Mammary epithelial cell (primary cell): ENCODE measurements around the gene MADD.

Experiments
- EZH2 ChIP-seq: IDR thresholded peaks from 2 replicates; pipeline ENCODE4 v1.6.1; 2012; ENCODE audit warnings: low read length, inconsistent platforms, borderline replicate concordance
- TF ChIP-seq, protein P1 (sequence below), 2 donors: IDR thresholded peaks in 1 of 2; conservative IDR thresholded peaks in 1 of 2; 2 replicates each; pipeline ENCODE4 v1.5.1; 2011 to 2012; ENCODE audit warnings: inconsistent platforms in 2 of 2, low read length in 2 of 2, mild to moderate bottlenecking in 2 of 2, control low read depth in 1 of 2, low read depth in 1 of 2; ENCODE audit not compliant: insufficient read depth in 1 of 2; ENCODE audit errors: extremely low read depth in 1 of 2

DNA sequence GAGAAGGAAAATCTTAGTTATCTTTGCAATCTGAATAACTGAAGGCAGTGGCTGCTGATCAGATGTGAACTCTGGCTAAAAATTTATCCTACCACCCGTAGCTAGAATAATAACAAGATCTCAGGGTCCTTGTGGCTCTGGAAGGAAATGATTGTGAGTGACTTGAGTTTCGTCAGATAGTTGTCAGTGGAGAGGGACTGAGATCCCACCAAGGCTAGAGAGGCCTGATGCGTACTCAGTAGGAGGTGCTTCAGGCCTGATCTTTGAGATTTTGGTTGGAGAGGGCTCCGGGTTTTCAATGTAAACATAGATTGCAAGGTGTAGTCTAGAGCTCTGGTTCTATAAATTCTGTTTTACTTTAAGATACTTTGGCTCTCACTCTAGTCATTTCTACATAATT, 1.4 kb downstream of the MADD start:
- TF ChIP-seq, protein P1, sequence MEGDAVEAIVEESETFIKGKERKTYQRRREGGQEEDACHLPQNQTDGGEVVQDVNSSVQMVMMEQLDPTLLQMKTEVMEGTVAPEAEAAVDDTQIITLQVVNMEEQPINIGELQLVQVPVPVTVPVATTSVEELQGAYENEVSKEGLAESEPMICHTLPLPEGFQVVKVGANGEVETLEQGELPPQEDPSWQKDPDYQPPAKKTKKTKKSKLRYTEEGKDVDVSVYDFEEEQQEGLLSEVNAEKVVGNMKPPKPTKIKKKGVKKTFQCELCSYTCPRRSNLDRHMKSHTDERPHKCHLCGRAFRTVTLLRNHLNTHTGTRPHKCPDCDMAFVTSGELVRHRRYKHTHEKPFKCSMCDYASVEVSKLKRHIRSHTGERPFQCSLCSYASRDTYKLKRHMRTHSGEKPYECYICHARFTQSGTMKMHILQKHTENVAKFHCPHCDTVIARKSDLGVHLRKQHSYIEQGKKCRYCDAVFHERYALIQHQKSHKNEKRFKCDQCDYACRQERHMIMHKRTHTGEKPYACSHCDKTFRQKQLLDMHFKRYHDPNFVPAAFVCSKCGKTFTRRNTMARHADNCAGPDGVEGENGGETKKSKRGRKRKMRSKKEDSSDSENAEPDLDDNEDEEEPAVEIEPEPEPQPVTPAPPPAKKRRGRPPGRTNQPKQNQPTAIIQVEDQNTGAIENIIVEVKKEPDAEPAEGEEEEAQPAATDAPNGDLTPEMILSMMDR (conservative IDR thresholded peaks at IDR 0.05 in 1 of 2, IDR thresholded peaks at IDR 0.05 in 1 of 2; ENCODE audit: extremely low read depth in 1 of 2, insufficient read depth in 1 of 2, low read depth in 1 of 2, low read length in 2 of 2): no peak
- TF ChIP-seq EZH2: no peak
